Sciatic nerve (tissue), 2 donors: ENCODE results near the gene IL13RA1. TPM values are rescaled to one million over a fixed set of nuclear protein-coding genes. Genes with fewer than 3 reads are reported as not detected.
"Not testable (repeated sequence)": the region's sequence is repeated elsewhere in the genome, so short reads cannot be mapped to it uniquely, and the experiment has no call there.

Source experiments
- ATAC-seq: fragments of 200-7000 bp; cut with Tn5 transposase; one replicate; pipeline ENCODE4 v1.9.1; 2020; ENCODE audit warnings: mild to moderate bottlenecking, moderate library complexity
- DNase-seq: peaks from one replicate; pipeline ENCODE4 v3.0.0-alpha.2; 2020; ENCODE audit warnings: low spot score
- intact Hi-C: fragments of 100-400 bp; cut with DNase I; formaldehyde crosslinking; loops from one replicate; pipeline ENCODE4 v1.14.2; 2022
- total RNA-seq: library from RNA; stranded (reverse); fragmentation: NEBNext Ultra II Directional; extraction: Animal tissue kit (Norgen Biotek cat#: 25700); gene quantifications from one replicate; pipeline ENCODE4 v1.2.1, GENCODE V29; 2021
- donor health status: DM: no; HTN: no; CAD: no.
- donor health status: DM: no; HTN: no; CAD: no.

IL13RA1 gene
- 55.9 TPM for total RNA-seq

GRCh38 chrX:118726887-118727685 lies at the start of gene IL13RA1:
Gene IL13RA1 (plus strand): TSS chrX:118727606. CDS start chrX:118727639, 33 bp downstream.
- DNase-seq: peak; percentile 85
- peak; percentile 94 for ATAC-seq
- intact Hi-C loops: no loop called here

- no peak for ATAC-seq
Measured at GRCh38 chrX:118679290-118679689, 48.1 kb upstream of the IL13RA1 start.

GRCh38 chrX:118682258-118683014 lies 45.0 kb upstream of the IL13RA1 start:
- intact Hi-C loops: no loop called here
- no peak for DNase-seq
- ATAC-seq: no peak

More at GRCh38 chrX:118679290-118679689, 48.1 kb upstream of the IL13RA1 start:
- intact Hi-C loops: no loop called here
- DNase-seq: no peak

GRCh38 chrX:118685393-118685792 lies 42.0 kb upstream of the IL13RA1 start:
- no peak for ATAC-seq
- intact Hi-C loops: no loop called here
- DNase-seq: no peak

GRCh38 chrX:118688935-118689334 lies 38.5 kb upstream of the IL13RA1 start:
- DNase-seq: no peak
- no peak for ATAC-seq
- intact Hi-C loops: no loop called here

- intact Hi-C loops: no loop called here
- no peak for ATAC-seq
- no peak for DNase-seq
Measured at GRCh38 chrX:118693843-118694242, 33.6 kb upstream of the IL13RA1 start.

GRCh38 chrX:118694638-118695037 lies 32.8 kb upstream of the IL13RA1 start:
- ATAC-seq: no peak
- intact Hi-C loops: no loop called here

GRCh38 chrX:118698516-118699170 lies 28.8 kb upstream of the IL13RA1 start:
- intact Hi-C loops: no loop called here
- DNase-seq (no peak), ATAC-seq (peak; percentile 65)

More at GRCh38 chrX:118694638-118695037, 32.8 kb upstream of the IL13RA1 start:
- no peak for DNase-seq

- intact Hi-C loops: no loop called here
- no peak for DNase-seq
Measured at GRCh38 chrX:118702741-118703140, 24.7 kb upstream of the IL13RA1 start.

GRCh38 chrX:118706681-118707080 lies 20.7 kb upstream of the IL13RA1 start:
- ATAC-seq: no peak
- intact Hi-C loops: no loop called here
- DNase-seq: no peak

More at GRCh38 chrX:118702741-118703140, 24.7 kb upstream of the IL13RA1 start:
- ATAC-seq: no peak

- intact Hi-C loops: no loop called here
- ATAC-seq (no peak), DNase-seq (no peak)
Measured at GRCh38 chrX:118714521-118714920, 12.9 kb upstream of the IL13RA1 start.

- ATAC-seq, intact Hi-C loops, DNase-seq: not testable (repeated sequence)
Measured at GRCh38 chrX:118715917-118716316, 11.5 kb upstream of the IL13RA1 start.

GRCh38 chrX:118716833-118717232 lies 10.6 kb upstream of the IL13RA1 start:
- ATAC-seq, DNase-seq, intact Hi-C loops: not testable (repeated sequence)

- intact Hi-C loops: no loop called here
- DNase-seq: no peak
- peak; percentile 82 for ATAC-seq
Measured at GRCh38 chrX:118717678-118718391, 9.6 kb upstream of the IL13RA1 start.

GRCh38 chrX:118718737-118719136 lies 8.7 kb upstream of the IL13RA1 start:
- DNase-seq: no peak
- peak; percentile 71 for ATAC-seq
- intact Hi-C loops: no loop called here

GRCh38 chrX:118720058-118720707 lies 7.2 kb upstream of the IL13RA1 start:
- ATAC-seq: no peak
- DNase-seq: no peak
- intact Hi-C loops: no loop called here

GRCh38 chrX:118723376-118723775 lies 4.0 kb upstream of the IL13RA1 start:
- ATAC-seq (no peak), DNase-seq (no peak)
- intact Hi-C loops: no loop called here

GRCh38 chrX:118724365-118724764 lies 3.0 kb upstream of the IL13RA1 start:
- intact Hi-C loops: no loop called here
- DNase-seq: no peak
- no peak for ATAC-seq
